WTC11 (cell line): ENCODE results near the gene CIB2. TPM values are rescaled to one million over a fixed set of nuclear protein-coding genes. Genes with fewer than 3 reads are reported as not detected.

Experiments
- ATAC-seq: fragments of 200-7000 bp; cut with Tn5 transposase; 2 replicates; pipeline ENCODE4 v1.10.0; 2021; ENCODE audit warnings: mild to moderate bottlenecking, moderate library complexity
- CTCF ChIA-PET: fragments of 300-600 bp; sonication (Branson Sonifier 250); formaldehyde crosslinking; loops from one replicate; lab custom pipeline; 2021; ENCODE audit warnings: antibody characterized with exemption; lab: Charles Lee
- POLR2A ChIA-PET: fragments of 350-600 bp; sonication (Branson Sonifier 250); formaldehyde crosslinking; loops from one replicate; lab custom pipeline; 2021; ENCODE audit warnings: antibody characterized with exemption; lab: Charles Lee
- DNase-seq: peaks from one replicate; pipeline ENCODE4 v3.0.0; 2021; ENCODE audit warnings: low spot score
- H3K27ac Mint-ChIP-seq: 2 replicates; pipeline ENCODE4 v1.8.0; 2021; ENCODE audit warnings: mixed read lengths
- H3K27me3 Mint-ChIP-seq: 2 replicates; pipeline ENCODE4 v1.8.0; 2021; ENCODE audit warnings: low read depth, mild to moderate bottlenecking, moderate library complexity, mixed read lengths
- H3K36me3 Mint-ChIP-seq: 2 replicates; pipeline ENCODE4 v1.8.0; 2021; ENCODE audit warnings: mixed read lengths
- H3K4me1 Mint-ChIP-seq: 2 replicates; pipeline ENCODE4 v1.8.0; 2022; ENCODE audit warnings: mixed read lengths
- H3K4me3 Mint-ChIP-seq: 2 replicates; pipeline ENCODE4 v1.8.0; 2021; ENCODE audit warnings: mild to moderate bottlenecking, moderate library complexity, mixed read lengths
- H3K9me3 Mint-ChIP-seq: 2 replicates; pipeline ENCODE4 v1.8.0; 2021; ENCODE audit warnings: mixed read lengths
- AR ChIP-seq: fragments of 250-450 bp; sonication (Bioruptor Pico); IDR thresholded peaks from 2 replicates; pipeline ENCODE4 v1.9.0; 2021; ENCODE audit warnings: mild to moderate bottlenecking
- CBFB ChIP-seq: sonication (generic); formaldehyde crosslinking; IDR thresholded peaks from 2 replicates; pipeline ENCODE4 v1.8.1; 2022; ENCODE audit warnings: mild to moderate bottlenecking, low read depth, missing genetic modification reagents
- ELF4 ChIP-seq: sonication (generic); formaldehyde crosslinking; IDR thresholded peaks from 2 replicates; pipeline ENCODE4 v1.8.1; 2022; ENCODE audit warnings: low read depth, mild to moderate bottlenecking, moderate library complexity, missing genetic modification reagents
- FOXP4 ChIP-seq: sonication (generic); formaldehyde crosslinking; IDR thresholded peaks from 2 replicates; pipeline ENCODE4 v1.8.0; 2022; ENCODE audit warnings: mild to moderate bottlenecking, missing genetic modification reagents
- MXD4 ChIP-seq: fragments of 250-450 bp; sonication (Bioruptor Pico); IDR thresholded peaks from 2 replicates; pipeline ENCODE4 v1.8.0; 2021; ENCODE audit warnings: mild to moderate bottlenecking, moderate library complexity, borderline replicate concordance
- NFATC4 ChIP-seq: fragments of 250-450 bp; sonication (Bioruptor Pico); IDR thresholded peaks from 2 replicates; pipeline ENCODE4 v1.9.0; 2021; ENCODE audit warnings: mild to moderate bottlenecking
- PRRX2 ChIP-seq: fragments of 250-450 bp; sonication (Bioruptor Pico); IDR thresholded peaks from 2 replicates; pipeline ENCODE4 v1.8.0; 2021; ENCODE audit warnings: mild to moderate bottlenecking
- TP53 ChIP-seq: sonication (generic); formaldehyde crosslinking; IDR thresholded peaks from 2 replicates; pipeline ENCODE4 v1.8.1; 2023; ENCODE audit warnings: mild to moderate bottlenecking, missing genetic modification reagents
- ZBTB43 ChIP-seq: sonication (generic); formaldehyde crosslinking; IDR thresholded peaks from 2 replicates; pipeline ENCODE4 v1.8.1; 2023; ENCODE audit warnings: mild to moderate bottlenecking, missing genetic modification reagents
- ZNF317 ChIP-seq: sonication (generic); formaldehyde crosslinking; IDR thresholded peaks from 2 replicates; pipeline ENCODE4 v1.8.1; 2023; ENCODE audit warnings: low read depth, mild to moderate bottlenecking, moderate library complexity, missing genetic modification reagents, borderline replicate concordance
- ZNF416 ChIP-seq: fragments of 250-450 bp; sonication (Bioruptor Pico); IDR thresholded peaks from 2 replicates; pipeline ENCODE4 v1.9.0; 2021; ENCODE audit warnings: mild to moderate bottlenecking, inconsistent platforms
- ZNF423 ChIP-seq: fragments of 250-450 bp; sonication (Bioruptor Pico); IDR thresholded peaks from 2 replicates; pipeline ENCODE4 v2.1.2; 2022; ENCODE audit warnings: mild to moderate bottlenecking, moderate library complexity
- ZNF671 ChIP-seq: fragments of 250-450 bp; sonication (Bioruptor Pico); IDR thresholded peaks from 2 replicates; pipeline ENCODE4 v1.8.0; 2021; ENCODE audit warnings: mild to moderate bottlenecking
- total RNA-seq: library from RNA; stranded (reverse); gene quantifications from 3 replicates; pipeline ENCODE4 v1.2.3, GENCODE V29; 2021
- TF ChIP-seq, protein P1 (sequence below): sonication (generic); formaldehyde crosslinking; IDR thresholded peaks from 2 replicates; pipeline ENCODE4 v1.8.0; 2022; ENCODE audit warnings: mild to moderate bottlenecking, missing genetic modification reagents
- TF ChIP-seq, protein P2 (sequence below): sonication (generic); formaldehyde crosslinking; IDR thresholded peaks from 2 replicates; pipeline ENCODE4 v1.8.1; 2022; ENCODE audit warnings: mild to moderate bottlenecking, moderate library complexity, missing genetic modification reagents
- TF ChIP-seq, protein P3 (sequence below): fragments of 250-450 bp; sonication (Bioruptor Pico); IDR thresholded peaks from 2 replicates; pipeline ENCODE4 v1.8.0; 2021; ENCODE audit warnings: mild to moderate bottlenecking

The CIB2 gene
- total RNA-seq, 1 experiment from 2014 or later = 45.2 TPM

DNA sequence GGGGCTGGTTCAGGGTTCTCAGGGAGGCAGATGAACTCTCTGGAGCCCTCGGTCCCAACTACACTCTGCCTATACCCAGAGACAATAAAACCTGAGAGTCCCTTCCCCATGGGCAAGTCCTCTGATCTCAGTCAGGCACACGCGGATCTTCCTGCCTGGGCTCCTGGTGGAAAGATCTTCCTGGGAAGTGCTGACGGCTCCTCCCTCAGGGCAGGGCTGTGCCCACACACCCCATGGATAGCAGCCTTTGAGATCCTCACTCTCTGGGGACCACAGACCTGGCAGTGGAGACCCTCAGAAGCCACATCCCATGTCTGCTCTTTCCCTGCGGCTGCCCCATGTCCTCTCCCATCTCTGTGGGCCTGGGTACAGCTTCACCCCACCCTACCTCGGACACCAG is 28.5 kb downstream of the CIB2 start:
- Mint-ChIP-seq H3K4me3 (no peak overlapping the region), H3K9me3 (no peaks in the 10 kb centered on the region), H3K4me1 (no peaks in the 10 kb centered on the region), H3K27ac (no peak overlapping the region), H3K36me3 (peaks cover 9% of the 10 kb centered on the region; the same call in 1 of the 2 replicates), H3K27me3 (no peaks in the 10 kb centered on the region; the same call in 1 of the 2 replicates)
- DNase-seq (no peak), ATAC-seq (peak; percentile 21; the same call in 1 of the 2 replicates)
- ChIA-PET CTCF (interaction anchor here (1.4 kb wide), 1 partner anchor 143 kb away, joined by 4 read pairs; no protein-coding TSS in a partner anchor), POLR2A (no interaction called here)
- TF ChIP-seq AR (CRISPR knock-in tag) = no peak
- TF ChIP-seq NFATC4 (CRISPR knock-in tag) = no peak
- TF ChIP-seq, protein P1, sequence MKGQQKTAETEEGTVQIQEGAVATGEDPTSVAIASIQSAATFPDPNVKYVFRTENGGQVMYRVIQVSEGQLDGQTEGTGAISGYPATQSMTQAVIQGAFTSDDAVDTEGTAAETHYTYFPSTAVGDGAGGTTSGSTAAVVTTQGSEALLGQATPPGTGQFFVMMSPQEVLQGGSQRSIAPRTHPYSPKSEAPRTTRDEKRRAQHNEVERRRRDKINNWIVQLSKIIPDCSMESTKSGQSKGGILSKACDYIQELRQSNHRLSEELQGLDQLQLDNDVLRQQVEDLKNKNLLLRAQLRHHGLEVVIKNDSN (CRISPR knock-in tag) = no peak
- TF ChIP-seq FOXP4 (CRISPR knock-in tag) = no peak
- no peak for TF ChIP-seq ZNF423 (CRISPR knock-in tag)
- TF ChIP-seq ZBTB43 = no peak
- no peak for TF ChIP-seq PRRX2 (CRISPR knock-in tag)

DNA sequence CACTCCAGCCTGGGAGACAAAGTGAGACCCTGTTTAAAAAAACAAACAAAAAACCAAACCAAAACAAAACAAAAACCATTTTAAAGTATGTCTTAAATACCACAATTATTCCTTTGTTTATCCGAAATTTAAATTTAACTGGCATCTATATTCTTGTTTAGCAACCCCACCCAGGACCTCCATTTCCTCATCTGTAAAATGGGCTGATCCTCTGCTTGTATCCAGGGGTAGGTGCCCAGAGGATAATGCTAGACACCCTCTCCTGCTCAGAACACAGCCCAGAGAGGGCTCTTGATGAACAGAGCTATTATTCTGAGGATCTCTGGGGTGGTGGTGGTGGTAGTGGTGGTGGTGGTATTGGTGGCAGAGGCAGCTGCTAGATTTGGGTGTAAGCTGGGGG is 29.0 kb downstream of the CIB2 start:
- TF ChIP-seq ZNF671 (CRISPR knock-in tag) (no peak), ZNF416 (CRISPR knock-in tag) (no peak), NFATC4 (CRISPR knock-in tag) (no peak), ZNF317 (no peak), ELF4 (CRISPR knock-in tag) (no peak), MXD4 (CRISPR knock-in tag) (no peak), CBFB (no peak), TP53 (CRISPR knock-in tag) (no peak)
- TF ChIP-seq, protein P2, sequence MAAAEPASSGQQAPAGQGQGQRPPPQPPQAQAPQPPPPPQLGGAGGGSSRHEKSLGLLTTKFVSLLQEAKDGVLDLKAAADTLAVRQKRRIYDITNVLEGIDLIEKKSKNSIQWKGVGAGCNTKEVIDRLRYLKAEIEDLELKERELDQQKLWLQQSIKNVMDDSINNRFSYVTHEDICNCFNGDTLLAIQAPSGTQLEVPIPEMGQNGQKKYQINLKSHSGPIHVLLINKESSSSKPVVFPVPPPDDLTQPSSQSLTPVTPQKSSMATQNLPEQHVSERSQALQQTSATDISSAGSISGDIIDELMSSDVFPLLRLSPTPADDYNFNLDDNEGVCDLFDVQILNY (CRISPR knock-in tag) = no peak
- TF ChIP-seq, protein P3, sequence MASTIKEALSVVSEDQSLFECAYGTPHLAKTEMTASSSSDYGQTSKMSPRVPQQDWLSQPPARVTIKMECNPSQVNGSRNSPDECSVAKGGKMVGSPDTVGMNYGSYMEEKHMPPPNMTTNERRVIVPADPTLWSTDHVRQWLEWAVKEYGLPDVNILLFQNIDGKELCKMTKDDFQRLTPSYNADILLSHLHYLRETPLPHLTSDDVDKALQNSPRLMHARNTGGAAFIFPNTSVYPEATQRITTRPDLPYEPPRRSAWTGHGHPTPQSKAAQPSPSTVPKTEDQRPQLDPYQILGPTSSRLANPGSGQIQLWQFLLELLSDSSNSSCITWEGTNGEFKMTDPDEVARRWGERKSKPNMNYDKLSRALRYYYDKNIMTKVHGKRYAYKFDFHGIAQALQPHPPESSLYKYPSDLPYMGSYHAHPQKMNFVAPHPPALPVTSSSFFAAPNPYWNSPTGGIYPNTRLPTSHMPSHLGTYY (CRISPR knock-in tag) = no peak
- ChIA-PET CTCF (interaction anchor here (0.5 to 1.8 kb wide), 2 partner anchors 78 to 366 kb away, joined by 4 to 6 read pairs; no protein-coding TSS in a partner anchor), POLR2A (no interaction called here)
- Mint-ChIP-seq H3K27me3 (no peaks in the 10 kb centered on the region; the same call in 1 of the 2 replicates), H3K4me3 (no peak overlapping the region), H3K27ac (no peak overlapping the region), H3K36me3 (peaks cover 9% of the 10 kb centered on the region; the same call in 1 of the 2 replicates), H3K4me1 (no peaks in the 10 kb centered on the region), H3K9me3 (no peaks in the 10 kb centered on the region)
- ATAC-seq (no peak), DNase-seq (no peak)
